Uterus (tissue), 2 donors: ENCODE measurements around the gene ZNF777.

Experiments
- POLR2A ChIP-seq, 2 donors: fragments of 450-650 bp; IDR thresholded peaks; one replicate each; pipeline ENCODE4 v1.6.1; 2016; ENCODE audit warnings: antibody characterized with exemption in 2 of 2, mild to moderate bottlenecking in 1 of 2, moderate library complexity in 1 of 2
- TF ChIP-seq, protein P1 (sequence below), 4 experiments: fragments of 200-600 bp in 2 of 4; fragments of 450-650 bp in 2 of 4; sonication (generic) in 2 of 4; IDR thresholded peaks; one replicate each; pipeline ENCODE4 v1.5.1; 2016 to 2019; ENCODE audit warnings: antibody characterized with exemption in 4 of 4, mild to moderate bottlenecking in 2 of 4, moderate library complexity in 1 of 4

DNA sequence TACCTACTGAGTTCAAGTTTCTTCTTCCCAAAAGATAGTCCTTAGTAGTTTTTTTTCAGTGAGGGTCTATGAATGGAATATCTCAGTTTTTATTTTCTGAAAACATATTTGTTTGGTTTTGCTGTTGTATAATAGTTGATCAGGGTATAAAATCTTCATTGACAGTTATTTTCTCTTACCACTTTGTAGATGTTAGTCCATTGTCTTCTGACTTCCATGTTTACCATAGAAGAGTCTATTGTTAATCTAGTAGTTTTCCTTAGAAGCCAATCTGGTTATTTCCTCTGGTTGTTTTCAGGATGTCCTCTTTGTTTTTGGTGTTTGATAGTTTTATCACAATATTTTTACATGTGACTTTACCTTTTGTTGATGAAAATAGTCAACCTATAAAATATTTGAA, 5.5 kb upstream of the ZNF777 start:
- no peak for TF ChIP-seq POLR2A (IDR thresholded peaks at IDR 0.05)
- TF ChIP-seq, protein P1, sequence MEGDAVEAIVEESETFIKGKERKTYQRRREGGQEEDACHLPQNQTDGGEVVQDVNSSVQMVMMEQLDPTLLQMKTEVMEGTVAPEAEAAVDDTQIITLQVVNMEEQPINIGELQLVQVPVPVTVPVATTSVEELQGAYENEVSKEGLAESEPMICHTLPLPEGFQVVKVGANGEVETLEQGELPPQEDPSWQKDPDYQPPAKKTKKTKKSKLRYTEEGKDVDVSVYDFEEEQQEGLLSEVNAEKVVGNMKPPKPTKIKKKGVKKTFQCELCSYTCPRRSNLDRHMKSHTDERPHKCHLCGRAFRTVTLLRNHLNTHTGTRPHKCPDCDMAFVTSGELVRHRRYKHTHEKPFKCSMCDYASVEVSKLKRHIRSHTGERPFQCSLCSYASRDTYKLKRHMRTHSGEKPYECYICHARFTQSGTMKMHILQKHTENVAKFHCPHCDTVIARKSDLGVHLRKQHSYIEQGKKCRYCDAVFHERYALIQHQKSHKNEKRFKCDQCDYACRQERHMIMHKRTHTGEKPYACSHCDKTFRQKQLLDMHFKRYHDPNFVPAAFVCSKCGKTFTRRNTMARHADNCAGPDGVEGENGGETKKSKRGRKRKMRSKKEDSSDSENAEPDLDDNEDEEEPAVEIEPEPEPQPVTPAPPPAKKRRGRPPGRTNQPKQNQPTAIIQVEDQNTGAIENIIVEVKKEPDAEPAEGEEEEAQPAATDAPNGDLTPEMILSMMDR (IDR thresholded peaks at IDR 0.05): no peak
